HG02798 (cell line): ENCODE measurements around the gene CTU1.

Experiments used
- ATAC-seq: cut with Tn5 transposase; IDR thresholded peaks from one replicate; pipeline ENCODE4 v1.9.1; 2021; ENCODE audit warnings: mild to moderate bottlenecking; ENCODE audit not compliant: unreplicated experiment, poor library complexity

The CTU1 gene

GRCh38 chr19:51086153-51086850 lies 21.9 kb downstream of the CTU1 start:
- no peak for ATAC-seq

- no peak for ATAC-seq
These were observed 23.7 kb downstream of the CTU1 start for GRCh38 chr19:51084505-51084904.

- no peak for ATAC-seq
These were observed 24.4 kb downstream of the CTU1 start for GRCh38 chr19:51083783-51084182.

GRCh38 chr19:51083181-51083580 lies 25.0 kb downstream of the CTU1 start:
- no peak for ATAC-seq

- ATAC-seq = no peak
These were observed 25.6 kb downstream of the CTU1 start, which contains the start of gene KLK14 for GRCh38 chr19:51082611-51083010. Gene KLK14 (minus strand): TSS chr19:51082887. CDS start chr19:51082614, 273 bp downstream.

- ATAC-seq = no peak
These were observed 26.7 kb downstream of the CTU1 start for GRCh38 chr19:51081476-51081875.

GRCh38 chr19:51079481-51080110 lies 28.6 kb downstream of the CTU1 start:
- ATAC-seq = no peak

- ATAC-seq = no peak
These were observed 29.5 kb downstream of the CTU1 start for GRCh38 chr19:51078731-51079130.

GRCh38 chr19:51078104-51078503 lies 30.1 kb downstream of the CTU1 start:
- no peak for ATAC-seq

- ATAC-seq = no peak
These were observed 31.5 kb downstream of the CTU1 start for GRCh38 chr19:51076631-51077213.

GRCh38 chr19:51075998-51076397 lies 32.2 kb downstream of the CTU1 start:
- no peak for ATAC-seq

GRCh38 chr19:51071095-51071405 lies 37.2 kb downstream of the CTU1 start:
- no peak for ATAC-seq

- ATAC-seq = no peak
These were observed 37.7 kb downstream of the CTU1 start for GRCh38 chr19:51070334-51071094.

- ATAC-seq = no peak
These were observed 41.6 kb downstream of the CTU1 start for GRCh38 chr19:51066393-51067186.

GRCh38 chr19:51065221-51065960 lies 42.8 kb downstream of the CTU1 start:
- ATAC-seq = no peak

GRCh38 chr19:51064534-51065220 lies 43.5 kb downstream of the CTU1 start, which contains the start of gene KLK13:
Gene KLK13 (minus strand): TSS chr19:51065092. CDS start chr19:51065067, 25 bp downstream.
- no peak for ATAC-seq

- ATAC-seq = no peak
These were observed 44.5 kb downstream of the CTU1 start for GRCh38 chr19:51063664-51064063.

GRCh38 chr19:51060973-51061372 lies 47.2 kb downstream of the CTU1 start:
- no peak for ATAC-seq

GRCh38 chr19:51060336-51060735 lies 47.9 kb downstream of the CTU1 start:
- ATAC-seq = no peak
